MM.1S (cell line): Measurements from ENCODE around the gene DOK1.

ENCODE experiments used
- DNase-seq: peaks from one replicate; pipeline ENCODE4 v3.0.0-alpha.2; 2015
- H2AFZ ChIP-seq: fragments of 300-600 bp; sonication (generic); 2 replicates; pipeline ENCODE4 v1.6.0; 2016; ENCODE audit warnings: antibody characterized with exemption, low read length
- H3F3A ChIP-seq: fragments of 300-600 bp; sonication (generic); 2 replicates; pipeline ENCODE4 v1.6.1; 2016; ENCODE audit warnings: mild to moderate bottlenecking, antibody characterized with exemption, low read length, moderate library complexity, mixed read lengths; ENCODE audit not compliant: insufficient read depth
- H3K27ac ChIP-seq: fragments of 300-600 bp; sonication (generic); 2 replicates; pipeline ENCODE4 v1.5.1; 2016; ENCODE audit warnings: mild to moderate bottlenecking, low read length
- H3K27me3 ChIP-seq: fragments of 300-600 bp; sonication (generic); replicated peaks from 2 replicates; pipeline ENCODE4 v1.6.0; 2016; ENCODE audit warnings: low read length; ENCODE audit not compliant: insufficient read depth
- H3K36me3 ChIP-seq: fragments of 300-600 bp; sonication (generic); replicated peaks from 2 replicates; pipeline ENCODE4 v1.6.1; 2016; ENCODE audit warnings: mild to moderate bottlenecking, low read length, mixed read lengths; ENCODE audit not compliant: insufficient read depth
- H3K4me1 ChIP-seq: fragments of 300-600 bp; sonication (generic); 2 replicates; pipeline ENCODE4 v1.6.1; 2016; ENCODE audit warnings: low read length, mixed read lengths
- H3K4me2 ChIP-seq: fragments of 300-600 bp; sonication (generic); 2 replicates; pipeline ENCODE4 v1.6.0; 2016; ENCODE audit warnings: low read depth, low read length
- H3K4me3 ChIP-seq: fragments of 300-600 bp; sonication (generic); 2 replicates; pipeline ENCODE4 v1.5.1; 2016; ENCODE audit warnings: low read length, mixed read lengths
- H3K79me2 ChIP-seq: fragments of 300-600 bp; sonication (generic); 2 replicates; pipeline ENCODE4 v1.6.1; 2016; ENCODE audit warnings: mixed run types, low read length, mixed read lengths
- H3K9ac ChIP-seq: fragments of 300-600 bp; sonication (generic); 2 replicates; pipeline ENCODE4 v1.6.1; 2016; ENCODE audit warnings: low read length, mixed read lengths
- H3K9me2 ChIP-seq: fragments of 300-600 bp; sonication (generic); replicated peaks from 2 replicates; pipeline ENCODE4 v1.6.1; 2016; ENCODE audit warnings: mild to moderate bottlenecking, low read length, mixed read lengths; ENCODE audit not compliant: insufficient read depth
- H3K9me3 ChIP-seq: fragments of 300-600 bp; sonication (generic); replicated peaks from 2 replicates; pipeline ENCODE4 v1.6.1; 2016; ENCODE audit warnings: mild to moderate bottlenecking, low read length, mixed read lengths; ENCODE audit not compliant: insufficient read depth
- H4K20me1 ChIP-seq: fragments of 300-600 bp; sonication (generic); 2 replicates; pipeline ENCODE4 v1.6.1; 2016; ENCODE audit warnings: mild to moderate bottlenecking, low read length, moderate library complexity, mixed read lengths; ENCODE audit not compliant: insufficient read depth
- CTCF ChIP-seq: fragments of 300-600 bp; sonication (generic); IDR thresholded peaks from 2 replicates; pipeline ENCODE4 v1.5.1; 2016; ENCODE audit warnings: antibody characterized with exemption, low read length, mixed read lengths
- EZH2 ChIP-seq: fragments of 300-600 bp; sonication (generic); optimal IDR thresholded peaks from 2 replicates; pipeline ENCODE3; 2017; ENCODE audit warnings: low read depth, mild to moderate bottlenecking, antibody characterized with exemption, low read length, mixed read lengths
- EZH2phosphoT487 ChIP-seq: fragments of 300-600 bp; sonication (generic); IDR thresholded peaks from 2 replicates; pipeline ENCODE4 v1.6.1; 2018; ENCODE audit warnings: antibody characterized with exemption, low read length

Gene DOK1

GRCh38 chr2:74606927-74607326 lies 52.4 kb downstream of the DOK1 start:
- Histone ChIP-seq H2AFZ (no peak overlapping the region), H3K36me3 (no peaks in the 10 kb centered on the region), H3K9me2 (no peaks in the 10 kb centered on the region), H3F3A (no peaks in the 10 kb centered on the region), H3K9me3 (no peaks in the 10 kb centered on the region), H3K4me2 (no peak overlapping the region), H3K27me3 (no peaks in the 10 kb centered on the region), H3K27ac (no peak overlapping the region), H3K4me1 (no peaks in the 10 kb centered on the region), H3K79me2 (no peaks in the 10 kb centered on the region), H4K20me1 (no peaks in the 10 kb centered on the region), H3K9ac (no peak overlapping the region), H3K4me3 (no peak overlapping the region)
- no peak for DNase-seq
- no peak for TF ChIP-seq EZH2
- TF ChIP-seq CTCF: no peak
- no peak for TF ChIP-seq EZH2phosphoT487
